ENCODE measurements around the gene GPC6.
"Not testable (repeated sequence)": the region's sequence is repeated elsewhere in the genome, so short reads cannot be mapped to it uniquely, and the experiment has no call there.

GPC6 gene

DNA sequence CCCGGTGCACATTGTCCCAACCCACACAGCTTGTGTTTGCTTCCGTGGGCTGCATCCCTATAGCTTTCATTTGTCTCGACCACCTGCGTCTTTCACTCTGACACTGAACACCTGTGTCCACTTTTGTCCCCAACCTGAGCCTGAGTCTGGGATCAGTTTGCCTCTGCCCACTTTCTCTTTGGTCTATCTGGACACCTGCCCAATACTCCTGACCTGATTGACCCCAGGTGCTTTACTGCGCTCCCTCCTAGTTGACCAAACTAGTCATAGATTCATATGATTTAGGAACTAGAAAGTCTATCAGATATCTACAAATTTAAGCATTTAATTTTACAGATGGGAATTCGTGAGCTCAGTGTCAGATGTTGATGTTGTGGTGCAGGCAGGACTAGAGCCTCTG, 1043.0 kb downstream of the GPC6 start:
- DNase-seq = peak in 1 of 3 experiments; percentile 67

DNA sequence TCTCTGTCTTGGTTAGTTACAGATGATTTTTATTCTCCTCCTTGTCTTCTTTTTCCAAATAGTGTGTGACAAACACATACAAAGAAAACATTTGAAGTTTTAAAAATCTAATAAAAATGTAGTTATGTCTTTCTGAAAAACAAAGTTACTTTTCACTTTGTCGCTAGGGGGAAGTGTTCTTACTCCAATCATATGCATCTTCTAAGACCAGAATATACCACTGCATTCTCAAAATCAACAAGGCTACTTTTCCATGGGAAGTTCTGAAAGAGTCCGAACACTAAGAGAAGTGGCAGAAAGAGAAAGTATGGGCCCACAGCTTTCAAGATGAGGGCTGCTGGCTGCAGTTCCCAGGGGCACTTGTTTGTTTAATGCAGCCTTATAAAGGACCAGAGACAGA, 1043.9 kb downstream of the GPC6 start:
- no peak for DNase-seq

DNA sequence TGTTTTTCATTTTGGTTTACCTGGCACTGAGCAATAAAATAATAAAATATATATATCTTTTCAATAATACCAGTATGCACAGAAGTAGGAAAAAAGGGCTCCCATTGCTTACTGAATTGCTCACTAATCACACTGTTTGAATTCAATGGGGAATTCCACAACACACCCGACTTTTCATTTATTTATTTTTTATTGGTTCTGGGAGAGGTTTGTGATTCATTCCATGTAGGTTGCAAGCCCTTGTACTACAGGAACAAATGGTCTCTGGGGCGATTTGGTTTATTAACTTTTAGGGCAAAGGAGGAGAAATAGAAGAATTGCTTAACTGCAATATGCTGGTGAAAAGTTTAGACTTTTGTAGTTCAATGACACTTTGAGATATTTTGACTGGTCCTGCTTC, 1045.4 kb downstream of the GPC6 start:
- no peak for DNase-seq

DNA sequence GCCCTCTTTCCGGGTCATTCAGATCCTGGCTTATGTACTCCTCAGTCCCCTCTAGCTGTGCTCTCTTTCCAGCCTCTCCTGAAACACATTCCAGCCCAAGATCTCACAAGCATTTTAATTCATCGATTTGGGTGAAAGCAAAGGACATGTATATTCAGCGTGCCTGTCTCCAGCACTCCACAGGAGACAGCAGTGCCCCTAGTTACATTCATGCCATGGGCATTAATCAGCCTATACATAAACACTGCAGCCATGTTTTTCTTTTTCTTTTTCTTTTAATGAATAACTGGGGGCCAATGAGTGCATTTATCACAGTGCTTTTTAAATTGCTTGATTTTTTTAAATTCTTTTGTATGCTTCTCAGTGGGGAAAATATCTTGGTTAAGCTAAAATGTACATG, 1053.7 kb downstream of the GPC6 start:
- DNase-seq = no peak

DNA sequence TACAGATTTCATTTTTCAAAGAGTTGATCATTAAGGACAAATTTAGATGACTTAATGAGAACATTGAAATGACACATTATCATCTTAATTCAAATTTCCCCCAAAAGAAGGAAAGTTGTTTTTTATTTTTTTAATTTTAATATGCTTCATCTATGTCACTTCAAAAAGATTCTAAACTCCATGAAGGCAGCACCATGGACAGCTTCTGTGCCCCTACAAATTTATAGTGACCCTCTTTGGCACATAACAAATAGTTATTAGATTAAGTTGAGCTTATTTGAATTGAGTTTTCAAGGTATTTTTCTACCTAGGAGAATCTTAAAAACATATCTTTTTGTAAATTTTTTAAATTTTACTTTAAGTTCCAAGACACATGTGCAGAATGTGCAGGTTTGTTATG, 1054.2 kb downstream of the GPC6 start:
- no peak for DNase-seq

DNA sequence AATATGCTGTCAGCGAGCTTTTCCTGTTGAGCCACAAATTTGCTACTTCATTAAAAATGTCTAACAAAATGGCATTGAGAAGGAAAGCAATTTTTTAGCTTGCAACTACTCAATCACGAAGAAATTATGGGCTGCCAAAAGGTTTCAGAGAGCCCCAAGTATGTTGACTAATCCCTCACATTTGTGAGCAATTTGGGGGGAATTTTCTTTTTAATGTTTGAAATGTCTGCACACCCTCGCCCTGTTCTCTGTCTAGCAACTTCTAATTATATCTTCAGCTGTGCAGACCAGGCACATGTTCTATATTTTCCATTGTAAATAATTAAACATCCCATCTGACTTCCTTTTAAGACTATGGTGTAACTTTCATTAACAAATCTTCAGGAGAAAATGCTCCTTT, 1060.0 kb downstream of the GPC6 start:
- no peak for DNase-seq

DNA sequence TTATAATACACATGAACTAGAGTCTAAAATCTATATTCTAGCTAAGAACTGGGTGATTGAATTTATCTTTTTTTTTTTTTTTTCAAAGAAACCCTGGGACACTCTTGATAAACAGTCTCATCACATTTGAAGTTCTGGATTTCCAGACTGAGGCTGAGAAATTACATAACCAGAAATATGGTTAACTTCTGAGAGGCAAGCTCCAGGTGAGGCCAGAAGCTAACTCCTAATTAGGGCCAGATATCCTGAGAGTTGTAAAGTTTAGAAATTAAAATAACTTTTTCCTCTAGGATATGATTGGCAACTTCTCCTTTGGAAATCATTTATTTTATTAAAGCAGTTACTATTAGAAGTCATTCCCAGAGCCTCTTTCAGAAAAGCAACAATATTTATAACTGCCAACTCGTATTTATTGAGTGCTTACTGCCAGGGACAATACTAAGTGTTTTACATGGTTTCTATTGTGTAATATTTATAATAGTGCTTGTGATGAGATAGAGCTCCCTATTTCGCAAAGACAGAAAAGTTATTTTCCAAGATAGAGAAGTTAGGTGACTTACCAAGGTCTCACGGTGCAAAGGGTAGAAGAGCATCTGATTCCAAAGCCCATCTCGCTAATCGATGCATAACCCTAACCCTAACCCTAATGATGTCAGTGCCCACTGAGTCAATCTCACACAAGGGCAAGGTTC, 1065.2 kb downstream of the GPC6 start:
- DNase-seq = no peak

DNA sequence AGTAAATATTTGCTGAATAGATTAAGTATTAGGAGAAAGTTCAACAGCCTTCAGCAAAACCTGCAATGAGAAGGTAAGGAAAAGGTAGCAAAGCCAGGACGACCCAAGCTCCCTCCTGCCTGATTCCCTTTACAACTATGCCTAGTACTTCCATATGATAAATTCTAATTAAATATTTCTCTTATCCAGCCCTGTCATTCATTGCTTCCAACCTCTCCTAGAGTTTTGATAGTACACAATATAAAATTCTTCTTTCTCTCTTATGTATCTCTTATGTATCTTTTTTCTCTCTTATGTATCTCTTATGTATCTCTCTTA, 1065.7 kb downstream of the GPC6 start:
- DNase-seq = no peak

DNA sequence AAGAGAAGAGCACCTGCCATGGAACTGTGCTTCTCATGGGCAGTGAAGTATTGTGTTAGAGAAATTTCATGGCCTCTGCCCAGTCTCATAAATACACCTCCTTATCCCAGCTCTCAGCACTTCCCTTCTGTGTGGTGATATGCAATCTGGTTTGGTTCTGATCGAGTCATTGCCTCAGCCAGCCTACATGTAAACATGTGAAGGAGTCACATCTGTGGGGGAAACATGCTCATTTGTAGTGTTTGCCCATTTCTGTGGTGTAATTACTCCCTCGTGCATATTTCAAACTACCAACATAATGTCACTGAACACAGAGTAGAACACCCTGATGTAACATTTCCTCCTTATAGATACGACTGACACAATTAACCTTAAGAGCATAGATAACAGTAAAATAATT, 1069.9 kb downstream of the GPC6 start:
- DNase-seq = no peak

DNA sequence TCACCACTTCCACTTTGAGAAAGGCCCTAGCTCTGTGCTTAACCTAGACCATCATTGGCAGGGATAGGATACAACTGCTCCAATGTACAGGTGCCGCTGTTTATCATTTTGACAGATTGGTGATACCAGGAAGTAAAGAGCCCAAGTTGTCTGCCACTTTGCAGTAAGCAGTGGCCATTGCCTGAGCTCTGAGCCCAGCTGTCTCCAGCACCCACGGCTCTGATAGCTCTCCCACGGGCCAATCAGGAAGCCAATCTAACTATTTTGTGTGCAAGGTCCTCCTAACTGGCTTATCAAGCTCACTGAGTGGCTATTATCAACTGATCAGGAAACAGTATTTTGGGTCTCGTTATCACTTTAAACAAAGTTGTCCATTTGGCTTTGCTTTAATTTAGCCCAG, 1071.7 kb downstream of the GPC6 start:
- DNase-seq = no peak

DNA sequence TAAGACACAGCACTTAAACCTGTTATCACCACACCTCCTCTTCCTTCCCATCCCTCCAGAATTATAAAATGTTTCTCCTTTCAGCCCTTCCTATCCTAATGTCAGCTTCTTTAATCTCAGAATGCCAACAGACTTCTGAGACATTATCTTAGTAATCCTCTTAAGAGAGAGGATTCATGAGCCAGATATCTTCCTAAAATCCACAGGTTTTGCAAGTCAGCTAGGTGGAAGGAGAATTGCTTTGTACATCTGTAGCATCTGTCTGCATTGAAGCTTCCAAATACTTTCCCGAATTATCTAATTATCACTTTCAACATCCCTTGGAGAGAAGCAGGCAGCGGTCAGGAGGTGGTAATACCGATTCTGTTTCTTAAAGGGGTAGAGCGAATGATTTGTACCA, 1073.8 kb downstream of the GPC6 start:
- no peak for DNase-seq

DNA sequence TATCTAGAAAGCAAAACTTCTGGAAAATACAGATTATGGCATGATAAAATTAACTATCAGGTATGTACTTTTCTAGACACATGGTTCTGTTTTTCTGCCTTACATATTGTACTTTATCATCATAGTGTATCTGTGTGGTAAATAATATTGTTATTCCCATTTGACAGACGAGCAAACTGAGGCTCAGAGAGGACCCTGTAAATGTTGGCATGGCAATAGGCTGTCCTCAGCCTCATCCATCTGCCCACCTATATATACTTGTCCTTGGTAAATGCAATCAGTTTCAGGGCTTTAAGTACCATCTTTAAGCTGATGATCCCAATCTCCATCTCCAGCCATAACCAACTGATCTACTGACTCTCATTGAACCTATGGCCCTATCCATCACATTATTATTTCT, 1074.9 kb downstream of the GPC6 start:
- no peak for DNase-seq

DNA sequence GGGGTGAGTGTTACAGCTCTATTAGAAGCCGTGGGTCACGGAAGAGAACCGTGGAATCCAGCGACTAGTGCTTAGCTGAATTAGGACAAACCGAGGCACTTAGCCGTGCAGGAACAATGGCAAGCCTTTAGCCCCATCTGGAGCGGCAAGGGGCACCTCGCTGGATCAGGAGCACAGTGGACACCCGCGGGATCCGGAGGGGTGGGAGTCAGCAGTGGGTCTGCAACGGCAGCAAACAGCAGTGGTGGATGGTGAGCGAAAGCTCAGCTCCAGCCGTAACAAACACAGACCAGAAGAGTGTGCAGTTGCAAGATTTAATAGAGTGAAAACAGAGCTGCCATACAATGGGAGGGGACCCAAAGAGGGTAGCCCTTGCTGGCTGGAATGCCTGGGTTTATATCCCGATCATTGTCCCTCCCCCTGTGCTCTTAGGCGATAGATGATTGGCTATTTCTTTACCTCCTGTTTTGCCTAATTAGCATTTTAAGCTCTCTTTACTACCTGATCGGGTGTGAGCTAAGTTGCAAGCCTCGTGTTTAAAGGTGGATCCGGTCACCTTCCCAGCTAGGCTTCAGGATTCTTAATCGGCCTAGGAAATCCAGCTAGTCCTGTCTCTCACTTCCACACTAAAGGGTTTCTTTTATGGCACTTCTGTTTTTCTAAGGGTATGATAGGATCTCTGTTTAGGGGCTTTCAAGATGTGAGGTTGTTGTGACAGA, 1076.4 kb downstream of the GPC6 start:
- DNase-seq = not testable (repeated sequence)

DNA sequence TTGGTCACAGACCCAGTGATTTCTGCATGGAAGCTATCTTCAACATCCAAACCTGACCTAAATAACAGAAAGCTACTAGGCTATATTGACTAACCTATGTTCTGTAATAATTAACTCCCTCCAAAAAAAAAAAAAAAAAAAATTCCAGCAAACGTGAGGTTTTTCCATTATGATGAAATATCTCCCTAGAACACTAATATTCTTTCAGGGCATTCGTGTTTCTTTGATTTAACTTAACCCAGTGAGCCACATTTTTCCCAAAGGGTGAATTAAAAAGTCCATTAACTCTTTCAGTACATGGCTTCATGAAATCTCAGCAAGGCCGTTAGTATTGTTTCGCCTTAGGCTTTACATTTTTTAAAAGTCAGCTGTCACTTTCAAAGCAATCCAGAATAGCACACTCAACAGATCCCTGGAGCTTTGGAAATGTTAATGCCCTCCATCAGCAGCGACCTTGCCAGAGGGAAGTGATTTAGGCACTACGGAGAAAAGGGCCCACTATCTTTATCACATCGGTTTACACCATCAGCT, 1077.1 kb downstream of the GPC6 start:
- DNase-seq = no peak

DNA sequence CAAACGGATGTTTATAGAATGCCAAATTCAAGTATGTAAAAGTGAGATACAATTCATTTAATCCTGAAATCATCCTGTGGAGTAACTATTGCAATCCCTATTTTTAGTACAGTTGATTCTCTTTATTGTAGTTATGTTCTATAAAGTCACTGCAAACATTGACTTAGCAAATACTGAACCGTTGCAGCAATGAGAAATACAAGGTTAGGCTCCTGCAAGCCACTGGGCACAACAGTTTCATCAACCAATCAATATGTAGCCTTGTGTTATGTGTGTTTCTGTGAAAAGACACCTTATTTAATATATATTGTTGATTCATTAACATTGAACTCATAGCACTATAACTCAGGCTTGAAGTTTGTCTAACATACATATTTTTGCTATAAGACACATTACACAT, 1078.4 kb downstream of the GPC6 start:
- peak in 1 of 3 experiments; percentile 41 for DNase-seq

DNA sequence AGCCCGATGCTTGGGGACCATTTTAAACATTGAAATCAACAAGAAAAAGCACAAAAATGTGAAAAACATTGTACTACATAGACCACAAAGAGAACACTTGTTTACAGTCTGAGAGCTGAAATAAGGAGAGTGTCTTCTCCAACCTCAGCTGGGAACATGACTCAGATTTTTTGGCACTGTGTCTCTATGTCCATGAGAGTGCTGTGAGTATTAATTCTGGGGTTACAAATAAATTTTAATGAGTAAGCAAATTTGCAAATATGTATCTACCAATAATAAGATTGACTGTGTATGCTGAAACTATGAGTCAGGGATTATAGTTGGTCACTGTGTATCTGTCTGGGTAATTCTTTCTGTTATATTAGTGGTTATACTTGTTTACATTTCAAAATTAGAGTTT, 1078.9 kb downstream of the GPC6 start:
- no peak for DNase-seq

DNA sequence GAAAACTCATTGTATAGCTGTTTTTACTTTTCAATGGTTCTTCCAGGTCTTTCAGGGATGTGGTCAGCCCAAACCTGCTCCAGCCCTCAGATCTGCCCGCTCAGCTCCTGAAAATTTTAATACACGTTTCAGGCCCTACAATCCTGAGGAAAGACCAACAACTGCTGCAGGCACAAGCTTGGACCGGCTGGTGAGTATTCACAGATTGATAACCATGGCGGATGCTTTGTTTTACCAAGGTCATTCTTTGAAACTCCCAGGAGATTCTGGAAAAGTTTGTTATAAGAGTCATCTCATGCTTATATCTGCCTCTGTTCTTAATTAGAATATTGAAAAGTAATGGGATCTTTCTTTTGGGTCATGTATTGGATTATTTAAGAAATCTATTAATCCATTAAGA, 1079.3 kb downstream of the GPC6 start:
- no peak for DNase-seq

DNA sequence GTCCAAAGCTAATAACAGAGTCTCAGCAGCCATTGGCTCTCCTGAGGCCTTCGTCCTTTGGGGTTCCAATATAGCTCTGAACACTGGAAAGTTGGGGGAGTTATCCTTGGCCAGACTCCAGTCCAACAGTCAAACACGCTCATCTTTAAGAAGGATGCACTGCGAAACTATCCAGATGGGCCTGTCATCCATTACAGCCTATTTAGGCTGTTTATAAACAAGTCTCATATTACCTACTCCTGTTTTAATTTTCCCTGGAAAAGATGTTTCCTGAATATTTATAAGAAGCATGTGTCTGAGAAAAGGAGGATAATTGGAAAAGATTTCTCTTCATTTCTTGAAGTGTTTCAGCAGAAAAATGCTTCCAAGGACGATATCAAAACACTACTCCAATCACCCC, 1082.2 kb downstream of the GPC6 start:
- DNase-seq = no peak

DNA sequence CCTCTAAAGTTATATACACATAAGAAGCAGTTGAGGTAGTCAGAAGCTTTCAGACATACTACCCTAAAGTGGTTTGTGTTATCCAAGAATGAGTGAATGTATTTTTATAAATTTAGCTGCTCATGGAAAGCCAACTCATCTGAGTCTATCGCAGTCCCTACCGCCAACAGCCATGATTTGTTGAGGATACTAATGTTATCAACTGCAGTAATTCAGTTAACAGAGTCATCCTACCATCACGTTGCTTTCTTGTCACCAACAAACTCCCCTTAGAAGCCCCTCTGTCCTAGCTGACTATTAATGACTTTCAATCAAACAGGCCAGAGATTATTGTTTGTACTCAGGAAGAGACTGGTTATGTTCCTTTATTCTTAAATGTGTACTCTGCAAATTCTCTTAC, 1083.0 kb downstream of the GPC6 start:
- no peak for DNase-seq

DNA sequence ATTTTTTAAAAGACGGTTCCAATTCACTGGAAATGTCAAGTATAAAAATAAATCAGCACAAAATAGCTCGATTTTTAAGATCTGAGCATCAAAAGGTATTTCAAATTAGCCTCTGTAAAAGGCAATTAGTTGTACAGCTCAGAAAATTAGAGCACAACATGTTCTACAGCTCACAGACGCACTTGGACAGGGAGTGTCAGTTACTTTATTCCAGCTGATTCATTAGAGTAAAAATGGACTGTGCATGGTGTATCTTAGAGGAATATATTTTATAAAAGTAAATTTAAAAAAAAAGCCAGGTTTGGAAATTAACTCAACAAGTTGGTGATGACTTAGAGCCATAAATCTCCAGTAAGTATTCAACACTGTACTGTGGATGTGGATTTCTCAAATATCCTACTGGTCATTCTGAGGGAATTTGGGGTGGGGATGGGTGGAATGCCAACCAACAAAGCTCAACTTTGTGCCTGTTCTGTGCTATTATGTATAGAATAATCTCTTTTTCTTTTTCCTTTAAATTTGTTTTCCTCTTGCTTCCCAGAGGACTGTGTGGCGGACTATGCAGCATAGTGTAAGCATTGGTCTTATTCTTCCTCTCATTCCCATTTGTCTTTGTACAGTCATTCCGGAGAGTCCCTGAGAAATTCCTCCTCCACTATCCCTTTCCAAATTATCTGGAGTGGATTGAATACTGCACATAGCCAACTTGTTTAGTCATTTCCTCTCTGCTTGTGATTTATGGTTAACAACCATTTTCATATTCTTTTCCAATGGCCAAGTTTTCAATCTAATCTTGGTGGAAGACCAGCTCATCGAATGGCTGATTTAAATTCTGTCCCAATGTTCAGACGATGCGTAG, 1083.6 kb downstream of the GPC6 start:
- DNase-seq = no peak

DNA sequence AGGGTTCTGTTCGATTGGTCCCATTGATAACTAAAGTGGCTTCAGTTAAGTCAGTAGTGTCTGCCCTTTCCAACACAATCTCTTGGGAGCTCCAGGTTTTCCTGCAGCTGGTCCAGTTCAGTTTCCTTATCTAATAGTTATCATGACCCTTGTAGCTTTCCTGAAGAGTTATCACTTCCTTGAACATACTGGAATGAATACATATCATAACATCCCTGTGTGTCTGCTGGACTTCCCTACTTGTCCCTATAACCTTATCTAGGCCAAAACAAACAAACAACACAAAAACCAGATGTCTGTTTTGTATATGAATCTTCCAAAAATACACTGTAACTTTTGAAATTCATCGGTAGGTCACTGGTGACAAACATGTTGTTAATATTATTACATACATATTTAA, 1085.3 kb downstream of the GPC6 start:
- DNase-seq = peak in 2 of 3 experiments; percentile 36 to 65

DNA sequence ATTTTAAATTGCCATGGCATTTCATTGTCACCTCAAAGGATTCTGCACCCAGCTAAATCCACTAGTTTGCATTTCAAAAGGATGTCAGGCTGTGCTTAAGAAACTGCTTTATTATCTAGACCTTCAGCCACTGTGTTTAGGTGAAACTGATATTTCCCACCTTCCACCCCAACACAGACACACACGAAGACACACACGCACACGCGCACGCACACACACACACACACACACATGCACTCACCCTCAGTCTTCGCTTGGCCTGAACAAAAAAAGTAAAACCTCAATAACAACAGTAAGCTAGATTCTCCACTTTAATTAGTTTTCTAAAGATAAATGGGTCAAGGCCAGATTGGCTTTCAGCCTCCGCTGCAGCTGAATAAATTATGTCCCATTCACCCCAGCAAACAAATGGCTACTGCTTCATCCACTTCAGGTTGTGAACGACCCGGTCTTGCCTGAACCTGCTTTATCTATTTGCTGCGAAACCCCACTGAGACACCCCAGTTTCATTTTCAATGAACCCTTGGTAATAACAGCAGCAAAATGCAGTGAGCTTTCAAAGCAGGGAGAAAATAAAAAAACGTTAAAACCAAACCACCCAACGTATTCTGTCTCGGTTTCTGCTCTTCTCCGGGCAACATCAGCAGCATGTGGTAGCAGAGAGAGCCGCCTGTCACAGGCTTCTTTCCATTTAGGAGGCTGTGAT, 1086.1 kb downstream of the GPC6 start:
- DNase-seq = peak; percentile 84 to 97 (median 89)

DNA sequence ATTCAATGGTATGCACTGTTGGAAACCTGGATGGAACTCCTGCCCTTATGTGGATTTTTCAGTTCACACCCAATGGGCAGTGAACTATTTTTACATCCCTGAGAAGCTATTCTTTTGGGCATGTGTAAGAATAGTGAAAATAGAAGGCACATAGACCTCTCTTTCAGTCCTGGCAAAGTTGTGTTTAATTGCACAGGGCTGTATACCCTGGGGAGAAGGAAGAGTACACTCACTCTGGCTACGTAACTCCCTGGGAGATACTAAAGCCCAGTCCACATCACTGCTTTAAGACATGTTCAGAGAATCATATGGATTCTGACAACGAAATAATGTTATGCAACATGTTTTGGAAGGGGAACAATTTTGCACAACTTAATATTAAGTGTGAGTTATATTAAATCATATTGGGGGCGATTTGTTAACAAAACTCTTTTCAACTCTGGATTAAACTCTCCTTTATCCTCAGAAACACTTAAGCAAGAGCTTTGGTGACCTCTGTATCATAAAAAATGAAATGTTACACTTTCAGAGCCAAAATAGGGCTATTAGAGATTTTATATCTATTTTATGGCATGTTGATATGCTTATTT, 1086.8 kb downstream of the GPC6 start:
- peak in 1 of 3 experiments; percentile 73 for DNase-seq
